HG03460 (cell line): ENCODE measurements around the gene TNFRSF11A.

ENCODE experiments used
- ATAC-seq: cut with Tn5 transposase; IDR thresholded peaks from one replicate; pipeline ENCODE4 v1.9.1; 2021; ENCODE audit not compliant: unreplicated experiment

Gene TNFRSF11A

GRCh38 chr18:62324917-62325805 lies at the start of gene TNFRSF11A:
TNFRSF11A (plus strand) TSS chr18:62325310; CDS start chr18:62325353, 43 bp downstream.
- peak; percentile 53 for ATAC-seq

GRCh38 chr18:62277045-62277444 lies 48.1 kb upstream of the TNFRSF11A start:
- no peak for ATAC-seq

GRCh38 chr18:62279561-62279960 lies 45.5 kb upstream of the TNFRSF11A start:
- no peak for ATAC-seq

GRCh38 chr18:62280058-62280457 lies 45.1 kb upstream of the TNFRSF11A start:
- no peak for ATAC-seq

- ATAC-seq: no peak
Observed at GRCh38 chr18:62280786-62281185, 44.3 kb upstream of the TNFRSF11A start.

GRCh38 chr18:62281684-62282083 lies 43.4 kb upstream of the TNFRSF11A start:
- no peak for ATAC-seq

GRCh38 chr18:62282188-62282629 lies 42.9 kb upstream of the TNFRSF11A start:
- no peak for ATAC-seq

GRCh38 chr18:62284637-62285036 lies 40.5 kb upstream of the TNFRSF11A start:
- no peak for ATAC-seq

GRCh38 chr18:62285281-62285680 lies 39.8 kb upstream of the TNFRSF11A start:
- ATAC-seq: no peak

GRCh38 chr18:62287781-62288664 lies 37.1 kb upstream of the TNFRSF11A start:
- peak; percentile 58 for ATAC-seq

- peak; percentile 49 for ATAC-seq
Observed at GRCh38 chr18:62288665-62289008, 36.5 kb upstream of the TNFRSF11A start.

- ATAC-seq: peak; percentile 53
Observed at GRCh38 chr18:62289047-62289446, 36.1 kb upstream of the TNFRSF11A start.

- no peak for ATAC-seq
Observed at GRCh38 chr18:62294073-62294472, 31.0 kb upstream of the TNFRSF11A start.

- ATAC-seq: no peak
Observed at GRCh38 chr18:62300359-62300963, 24.6 kb upstream of the TNFRSF11A start.

GRCh38 chr18:62301322-62301721 lies 23.8 kb upstream of the TNFRSF11A start:
- no peak for ATAC-seq

- no peak for ATAC-seq
Observed at GRCh38 chr18:62312851-62313250, 12.3 kb upstream of the TNFRSF11A start.

GRCh38 chr18:62318228-62319180 lies 6.6 kb upstream of the TNFRSF11A start:
- no peak for ATAC-seq

- ATAC-seq: no peak
Observed at GRCh38 chr18:62321201-62321600, 3.9 kb upstream of the TNFRSF11A start.

GRCh38 chr18:62323483-62324180 lies 1.5 kb upstream of the TNFRSF11A start:
- no peak for ATAC-seq
